Muscle layer of duodenum (tissue), 2 donors: ENCODE results near the gene POU2F1.
"Not testable (repeated sequence)": the region's sequence is repeated elsewhere in the genome, so short reads cannot be mapped to it uniquely, and the experiment has no call there.

ENCODE experiments used
- H3K27ac ChIP-seq: one replicate; pipeline ENCODE4 v1.7.0; 2013; ENCODE audit warnings: mild to moderate bottlenecking, low read length
- H3K27me3 ChIP-seq: one replicate; pipeline ENCODE4 v1.7.0; 2013; ENCODE audit warnings: low read depth, mild to moderate bottlenecking, control low read depth, low read length
- H3K36me3 ChIP-seq, 2 donors: one replicate each; pipeline ENCODE4 v1.7.0; 2013; ENCODE audit warnings: low read length in 2 of 2, control low read depth in 1 of 2, mild to moderate bottlenecking in 1 of 2; ENCODE audit not compliant: insufficient read depth in 2 of 2, control insufficient read depth in 1 of 2
- H3K4me1 ChIP-seq, 2 donors: one replicate each; pipeline ENCODE4 v1.7.0; 2013; ENCODE audit warnings: low read length in 2 of 2, mild to moderate bottlenecking in 2 of 2, control low read depth in 1 of 2, moderate library complexity in 1 of 2; ENCODE audit not compliant: insufficient read depth in 2 of 2, control insufficient read depth in 1 of 2
- H3K4me3 ChIP-seq, 2 donors: one replicate each; pipeline ENCODE4 v1.7.0; 2013; ENCODE audit warnings: low read length in 2 of 2, low read depth in 1 of 2, mild to moderate bottlenecking in 1 of 2
- H3K9me3 ChIP-seq, 2 donors: one replicate each; pipeline ENCODE4 v1.7.0; 2013; ENCODE audit warnings: low read length in 2 of 2, control low read depth in 1 of 2, mild to moderate bottlenecking in 1 of 2; ENCODE audit not compliant: control insufficient read depth in 1 of 2
- donor health status: healthy.

POU2F1 gene

DNA sequence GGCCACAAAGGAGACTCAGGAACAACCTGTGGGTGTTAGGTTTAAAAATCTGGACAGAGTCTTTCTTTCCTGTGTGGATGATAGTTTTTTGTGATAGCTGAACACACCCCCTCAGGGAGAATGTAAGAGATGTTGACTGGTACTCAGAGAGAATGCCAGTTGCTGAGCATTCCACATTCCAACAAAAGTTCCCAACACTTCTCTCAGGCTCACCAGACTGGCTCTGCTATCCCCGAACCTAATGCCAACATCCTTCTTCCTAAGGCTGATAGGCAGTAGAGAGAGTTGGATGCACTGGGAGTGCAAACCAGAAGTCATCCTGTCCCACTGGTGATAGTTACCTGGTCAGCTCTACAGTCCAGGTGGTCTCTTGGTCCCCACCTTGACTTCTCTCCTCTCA, 28.7 kb upstream of the POU2F1 start:
- no peaks in the 10 kb centered on the region for H3K9me3 ChIP-seq
- no peaks in the 10 kb centered on the region for H3K36me3 ChIP-seq
- no peak overlapping the region for H3K4me3 ChIP-seq
- no peak overlapping the region for H3K27ac ChIP-seq
- no peaks in the 10 kb centered on the region for H3K27me3 ChIP-seq
- H3K4me1 ChIP-seq: no peaks in the 10 kb centered on the region

DNA sequence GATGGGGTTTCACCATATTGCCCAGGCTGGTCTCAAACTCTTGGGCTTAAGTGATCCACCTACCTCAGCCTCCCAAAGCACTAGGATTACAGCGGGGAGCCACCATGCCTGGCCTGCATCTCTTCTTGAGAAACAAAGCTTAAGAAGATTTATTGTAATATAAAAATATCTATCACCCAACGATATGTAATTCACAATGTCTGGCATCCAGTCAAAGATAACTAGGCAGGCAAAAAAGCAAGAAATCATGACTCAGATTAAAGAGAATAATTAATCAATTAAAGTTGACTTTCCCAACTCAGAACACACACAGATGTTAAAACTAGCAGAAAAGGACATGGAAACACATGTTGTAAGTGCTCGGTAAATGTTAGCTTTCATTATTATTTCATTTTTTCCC, 26.5 kb upstream of the POU2F1 start:
- Histone ChIP-seq H3K4me3 (no peak overlapping the region), H3K9me3 (no peaks in the 10 kb centered on the region), H3K27ac (no peak overlapping the region), H3K4me1 (no peaks in the 10 kb centered on the region), H3K36me3 (no peaks in the 10 kb centered on the region), H3K27me3 (no peaks in the 10 kb centered on the region)

DNA sequence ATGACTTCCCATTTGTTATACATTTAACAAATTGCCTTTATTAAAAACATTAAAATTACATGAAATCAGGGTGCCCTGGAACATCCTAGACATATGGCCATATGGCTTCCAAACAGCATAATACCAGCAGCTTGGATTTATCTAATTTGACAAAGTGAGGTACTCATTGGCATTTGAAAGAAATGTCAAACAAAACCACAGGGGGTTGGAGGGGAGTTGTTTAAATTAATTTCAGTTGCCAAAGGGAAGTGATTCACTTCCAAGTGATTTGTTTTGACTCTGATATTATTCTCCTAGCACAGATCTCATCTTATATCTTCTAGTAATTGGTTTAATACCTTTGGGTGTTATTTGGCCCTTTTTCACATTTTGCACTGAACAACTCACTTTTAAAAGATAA, 24.5 kb upstream of the POU2F1 start:
- no peaks in the 10 kb centered on the region for H3K36me3 ChIP-seq
- no peaks in the 10 kb centered on the region for H3K4me1 ChIP-seq
- no peaks in the 10 kb centered on the region for H3K9me3 ChIP-seq
- no peaks in the 10 kb centered on the region for H3K27me3 ChIP-seq
- H3K27ac ChIP-seq: no peak overlapping the region
- H3K4me3 ChIP-seq: no peak overlapping the region

DNA sequence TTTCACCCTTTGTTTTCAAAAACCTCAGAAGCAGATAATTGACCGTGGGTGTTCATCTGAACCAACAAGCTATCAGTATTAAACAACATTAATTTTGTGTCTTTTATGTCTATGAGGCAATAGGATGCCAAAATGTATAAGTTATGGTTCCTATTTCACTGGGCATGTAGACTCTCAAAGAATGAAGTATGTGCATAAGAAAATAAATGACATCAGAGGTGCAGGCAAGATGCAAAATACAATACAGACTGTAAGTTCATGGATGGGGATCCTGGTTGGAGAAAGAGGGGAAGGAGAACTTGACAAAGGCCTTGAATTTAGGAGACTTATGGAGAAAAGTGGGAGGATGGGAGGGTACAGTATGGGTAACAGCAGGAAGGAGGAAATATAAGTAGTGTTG, 23.4 kb upstream of the POU2F1 start:
- Histone ChIP-seq H3K27ac (no peak overlapping the region), H3K36me3 (no peaks in the 10 kb centered on the region), H3K9me3 (no peaks in the 10 kb centered on the region), H3K4me3 (no peak overlapping the region), H3K4me1 (no peaks in the 10 kb centered on the region), H3K27me3 (no peaks in the 10 kb centered on the region)

DNA sequence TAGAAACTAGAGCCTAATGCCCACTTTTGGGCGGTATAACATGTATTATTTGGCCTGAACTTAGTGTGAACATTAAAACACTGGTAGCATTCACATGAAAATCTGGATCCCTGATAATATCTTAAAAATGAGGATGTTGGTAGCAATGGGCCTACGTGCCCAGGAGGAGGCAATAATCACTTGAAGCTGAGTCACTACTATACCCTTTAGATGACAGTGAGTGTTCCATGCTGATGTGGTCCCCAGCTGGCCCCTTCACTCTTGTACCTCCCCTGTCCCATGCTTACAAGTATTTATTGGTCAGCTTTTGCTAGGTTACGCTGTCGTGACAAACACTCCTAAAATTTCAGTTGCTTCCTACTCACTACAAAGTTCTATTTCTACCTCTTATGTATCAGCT, 23.0 kb upstream of the POU2F1 start:
- no peak overlapping the region for H3K27ac ChIP-seq
- no peaks in the 10 kb centered on the region for H3K4me1 ChIP-seq
- no peaks in the 10 kb centered on the region for H3K27me3 ChIP-seq
- H3K9me3 ChIP-seq: no peaks in the 10 kb centered on the region
- no peaks in the 10 kb centered on the region for H3K36me3 ChIP-seq
- H3K4me3 ChIP-seq: no peak overlapping the region

DNA sequence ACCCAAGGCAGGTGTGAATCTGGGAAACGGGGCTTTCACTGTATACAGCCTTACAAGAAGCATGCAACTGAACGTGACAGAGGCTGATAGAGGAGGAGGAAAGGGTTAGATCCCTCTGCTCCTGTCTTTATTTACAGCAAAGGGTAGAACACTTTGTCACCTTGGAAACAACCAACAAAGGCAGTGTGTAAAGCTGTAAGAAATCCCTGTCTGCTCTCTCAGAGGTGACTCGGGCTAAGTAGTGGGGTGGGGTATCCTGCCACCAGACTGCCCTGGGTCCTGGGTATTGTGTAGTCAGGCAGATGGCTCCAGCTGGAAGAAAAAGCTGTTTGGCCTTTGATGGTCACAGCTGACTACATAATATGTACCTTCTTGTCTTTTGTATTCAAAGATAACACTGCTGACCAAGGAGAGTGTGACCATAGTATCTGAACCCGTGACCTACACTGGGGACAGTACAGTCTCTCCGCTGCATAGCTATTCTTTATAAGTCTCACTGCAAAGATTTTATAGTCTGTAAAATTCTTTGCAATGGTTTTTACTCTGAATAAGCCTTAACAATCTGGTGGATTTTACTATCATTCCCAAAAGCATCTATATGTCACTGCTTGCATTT, 22.1 kb upstream of the POU2F1 start:
- no peaks in the 10 kb centered on the region for H3K36me3 ChIP-seq
- no peaks in the 10 kb centered on the region for H3K9me3 ChIP-seq

DNA sequence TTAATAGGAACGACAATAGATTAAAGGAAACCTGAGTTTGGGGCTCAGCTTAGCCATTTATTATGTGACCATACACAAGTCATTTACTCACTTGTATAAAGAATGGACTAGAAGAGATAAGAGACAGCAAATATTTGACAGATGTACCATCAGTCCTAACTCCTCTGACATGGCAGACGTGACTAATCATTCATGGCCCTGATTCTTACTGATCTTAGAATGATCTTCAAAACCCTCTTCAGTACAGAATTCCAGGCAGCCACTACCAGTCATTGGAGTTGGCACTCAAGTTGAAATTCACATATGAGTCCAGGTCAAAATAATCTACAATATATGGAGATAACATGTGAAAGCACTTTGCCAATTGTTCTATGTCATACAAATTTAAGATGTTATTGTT, 21.0 kb upstream of the POU2F1 start:
- no peaks in the 10 kb centered on the region for H3K36me3 ChIP-seq
- no peak overlapping the region for H3K27ac ChIP-seq
- no peak overlapping the region for H3K4me3 ChIP-seq
- no peaks in the 10 kb centered on the region for H3K4me1 ChIP-seq
- H3K27me3 ChIP-seq: no peaks in the 10 kb centered on the region
- peaks cover 0 to 2% of the 10 kb centered on the region in 2 donors for H3K9me3 ChIP-seq

More for the DNA sequence above, 22.1 kb upstream of the POU2F1 start:
- Histone ChIP-seq H3K4me1 (no peaks in the 10 kb centered on the region), H3K27ac (no peak overlapping the region), H3K27me3 (no peaks in the 10 kb centered on the region), H3K4me3 (no peak overlapping the region)

DNA sequence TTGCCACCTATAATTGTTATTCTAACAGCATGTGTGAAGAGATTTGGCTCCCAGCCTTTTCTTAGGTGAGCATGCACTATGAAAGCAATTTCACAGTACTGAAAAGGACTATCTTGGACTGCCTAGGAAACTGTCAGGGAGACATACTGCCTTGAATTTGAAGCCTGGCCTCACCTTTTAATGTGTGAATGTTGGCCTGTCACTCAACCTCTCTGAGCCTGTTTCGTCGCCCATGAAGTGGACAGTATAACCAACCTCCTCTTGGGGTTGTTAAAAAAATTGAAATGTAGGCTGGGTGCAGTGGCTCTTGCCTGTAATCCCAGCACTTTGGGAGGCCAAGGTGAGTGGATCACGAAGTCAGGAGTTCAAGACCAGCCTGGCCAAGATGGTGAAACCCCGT, 20.4 kb upstream of the POU2F1 start:
- Histone ChIP-seq H3K4me3 (no peak overlapping the region), H3K4me1 (no peaks in the 10 kb centered on the region), H3K9me3 (peaks cover 0 to 2% of the 10 kb centered on the region in 2 donors), H3K27me3 (no peaks in the 10 kb centered on the region), H3K27ac (no peak overlapping the region), H3K36me3 (no peaks in the 10 kb centered on the region)

DNA sequence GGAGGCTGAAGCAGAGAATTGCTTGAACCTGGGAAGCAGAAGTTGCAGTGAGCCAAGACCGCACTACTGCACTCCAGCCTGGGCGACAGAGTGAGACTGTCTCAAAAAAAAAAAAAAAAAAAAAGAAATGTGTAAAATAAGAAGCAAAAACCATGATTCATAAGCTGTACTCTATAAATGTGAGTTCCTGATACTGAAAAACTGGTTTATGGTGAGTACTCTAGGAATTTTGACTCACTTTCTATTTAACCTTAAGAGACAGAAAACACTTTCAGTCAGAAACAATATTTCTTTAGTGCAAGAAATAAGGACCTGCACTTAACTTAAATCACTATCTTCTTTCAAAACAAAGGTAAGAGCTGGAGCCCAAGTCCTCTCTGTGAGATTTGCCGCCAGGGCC, 19.9 kb upstream of the POU2F1 start:
- H3K36me3 ChIP-seq: no peaks in the 10 kb centered on the region
- no peaks in the 10 kb centered on the region for H3K4me1 ChIP-seq
- H3K9me3 ChIP-seq: peaks cover 0 to 2% of the 10 kb centered on the region in 2 donors
- H3K27me3 ChIP-seq: no peaks in the 10 kb centered on the region
- no peak overlapping the region for H3K27ac ChIP-seq
- H3K4me3 ChIP-seq: no peak overlapping the region

DNA sequence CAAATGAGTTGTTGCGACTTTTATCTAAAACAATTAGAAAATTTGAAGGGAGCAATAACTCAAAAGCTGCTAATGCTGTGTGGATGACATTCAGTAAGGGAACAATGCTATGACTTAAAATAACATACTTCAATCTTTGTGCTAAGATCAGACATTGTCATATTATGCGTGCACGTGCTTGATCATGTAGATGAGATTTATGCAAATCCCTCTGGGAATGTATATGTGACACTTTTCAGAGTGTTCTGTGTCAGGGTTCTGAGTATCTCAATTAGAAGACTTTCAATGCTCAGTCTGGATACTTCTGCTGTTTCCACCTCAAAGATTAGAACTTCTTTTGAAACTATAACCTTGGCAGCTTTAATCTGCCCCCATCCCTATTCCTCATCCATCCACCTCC, 18.6 kb upstream of the POU2F1 start:
- H3K4me3 ChIP-seq: no peak overlapping the region
- no peaks in the 10 kb centered on the region for H3K36me3 ChIP-seq
- H3K9me3 ChIP-seq: peaks cover 0 to 2% of the 10 kb centered on the region in 2 donors
- no peaks in the 10 kb centered on the region for H3K4me1 ChIP-seq
- H3K27ac ChIP-seq: no peak overlapping the region
- no peaks in the 10 kb centered on the region for H3K27me3 ChIP-seq

DNA sequence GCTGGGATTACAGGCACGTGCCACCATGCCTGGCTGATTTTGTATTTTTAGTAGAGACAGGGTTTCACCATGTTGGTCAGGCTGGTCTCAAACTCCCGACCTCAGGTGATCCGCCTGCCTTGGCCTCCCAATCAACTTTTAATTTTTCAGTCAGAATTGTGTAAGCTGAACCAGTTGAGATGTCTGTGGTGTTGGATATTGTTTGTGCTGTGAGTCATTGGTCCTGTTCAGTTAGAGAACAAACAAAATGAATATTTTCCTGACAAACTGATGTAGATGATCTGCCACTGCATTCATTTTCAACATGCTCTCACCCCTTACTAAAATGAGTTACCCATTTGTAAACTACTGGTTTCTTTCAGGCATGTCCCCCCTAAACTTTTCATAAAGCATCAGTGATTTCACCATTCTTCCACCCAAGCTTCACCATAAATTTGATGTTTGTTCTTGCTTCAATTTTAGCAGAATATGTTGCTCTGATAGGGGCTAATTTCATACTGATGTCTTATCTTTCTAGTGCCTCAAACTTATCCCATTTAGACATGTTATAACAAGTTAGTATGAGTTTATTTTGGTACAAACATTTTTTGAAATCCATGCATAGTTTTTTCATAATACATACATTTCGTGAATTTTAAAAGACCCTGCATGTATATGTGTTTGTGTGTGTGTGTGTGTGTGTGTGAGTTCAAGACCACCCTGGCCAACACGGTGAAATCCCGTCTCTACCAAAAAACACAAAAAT, 15.2 kb upstream of the POU2F1 start:
- H3K36me3 ChIP-seq: not testable (repeated sequence)

More for the DNA sequence above, 15.2 kb upstream of the POU2F1 start:
- H3K27me3 ChIP-seq, H3K4me3 ChIP-seq, H3K9me3 ChIP-seq, H3K4me1 ChIP-seq, H3K27ac ChIP-seq: not testable (repeated sequence)
